ENCODE results near the gene IQGAP3.

The IQGAP3 gene

DNA sequence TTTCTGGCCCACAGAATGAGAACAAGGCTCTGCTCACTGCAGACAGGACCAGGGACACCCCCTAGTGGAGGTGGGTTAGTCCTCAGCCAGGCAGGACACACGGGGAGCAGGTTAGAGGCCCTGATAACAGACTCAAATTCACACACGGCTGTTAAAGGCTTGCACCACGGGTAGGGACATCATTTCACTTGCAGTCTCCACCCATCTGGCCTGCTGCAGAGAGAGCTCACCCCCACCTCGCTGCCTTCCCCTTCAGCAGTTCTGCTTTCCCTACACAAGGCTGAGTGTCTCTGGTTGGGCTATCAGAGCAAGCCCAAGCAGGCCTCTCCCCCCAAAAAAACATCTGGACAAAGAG is 92.4 kb downstream of the IQGAP3 start:
- no peak for DNase-seq

DNA sequence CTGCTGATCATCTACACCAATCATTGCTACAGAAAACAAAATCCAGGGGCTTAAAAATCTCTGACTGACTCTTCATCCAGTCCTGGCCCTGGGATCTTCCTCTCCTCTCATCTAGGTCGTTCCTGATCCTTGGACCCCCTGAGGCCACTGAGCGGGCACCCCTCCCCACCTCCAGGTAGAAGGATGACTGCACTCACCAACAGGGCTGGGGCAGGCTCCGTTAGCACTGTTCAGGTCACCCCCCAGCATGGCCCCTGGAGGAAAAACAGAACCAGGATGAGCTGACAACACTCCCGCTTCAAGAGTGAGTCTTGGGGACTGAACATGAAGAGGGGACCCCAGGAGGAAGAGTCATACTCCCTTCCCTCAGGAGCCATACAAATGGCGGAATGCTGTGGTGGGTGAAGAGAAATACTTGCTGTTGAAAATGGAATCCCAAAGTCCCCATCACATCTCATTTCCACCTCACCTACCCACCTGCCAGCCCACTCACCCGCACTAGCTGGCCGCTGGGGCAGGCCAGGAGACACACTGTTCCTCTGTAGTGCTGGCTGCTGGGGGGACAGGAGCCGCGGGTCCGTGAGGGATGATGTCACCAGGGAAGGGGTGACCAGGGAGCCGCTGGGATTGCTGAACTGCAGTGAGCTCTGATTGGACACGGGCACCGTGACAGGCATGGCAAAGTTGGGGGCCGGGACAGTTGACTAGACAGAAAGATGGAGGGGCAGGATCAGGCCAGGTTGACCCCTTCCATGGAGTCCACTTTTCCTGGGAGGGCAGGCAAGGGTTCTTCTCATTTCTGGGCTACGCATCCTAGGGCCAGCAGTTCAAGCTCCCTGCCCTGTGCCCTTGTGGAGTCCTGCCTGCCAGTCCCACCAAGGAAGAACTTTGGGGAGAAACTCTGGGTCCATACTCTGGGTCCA is 93.0 kb downstream of the IQGAP3 start:
- no peak for DNase-seq

DNA sequence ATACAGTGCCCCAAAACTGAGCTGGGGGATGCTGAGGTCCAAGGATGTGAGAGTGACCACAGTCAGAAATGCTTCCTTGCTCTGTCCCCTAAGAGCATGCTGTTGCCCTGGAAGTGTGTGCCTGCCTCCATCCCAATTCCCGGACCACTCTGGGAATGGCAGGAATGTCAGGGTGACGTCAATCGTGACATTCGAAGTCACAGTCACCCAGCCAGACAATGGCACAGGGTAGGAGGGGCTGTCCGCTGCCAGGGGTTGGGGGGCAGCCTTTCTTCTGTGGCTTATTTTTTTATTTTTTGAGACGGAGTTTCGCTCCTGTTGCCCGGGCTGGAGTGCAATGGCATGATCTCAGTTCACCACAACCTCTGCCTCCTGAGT is 94.1 kb downstream of the IQGAP3 start:
- no peak for DNase-seq

DNA sequence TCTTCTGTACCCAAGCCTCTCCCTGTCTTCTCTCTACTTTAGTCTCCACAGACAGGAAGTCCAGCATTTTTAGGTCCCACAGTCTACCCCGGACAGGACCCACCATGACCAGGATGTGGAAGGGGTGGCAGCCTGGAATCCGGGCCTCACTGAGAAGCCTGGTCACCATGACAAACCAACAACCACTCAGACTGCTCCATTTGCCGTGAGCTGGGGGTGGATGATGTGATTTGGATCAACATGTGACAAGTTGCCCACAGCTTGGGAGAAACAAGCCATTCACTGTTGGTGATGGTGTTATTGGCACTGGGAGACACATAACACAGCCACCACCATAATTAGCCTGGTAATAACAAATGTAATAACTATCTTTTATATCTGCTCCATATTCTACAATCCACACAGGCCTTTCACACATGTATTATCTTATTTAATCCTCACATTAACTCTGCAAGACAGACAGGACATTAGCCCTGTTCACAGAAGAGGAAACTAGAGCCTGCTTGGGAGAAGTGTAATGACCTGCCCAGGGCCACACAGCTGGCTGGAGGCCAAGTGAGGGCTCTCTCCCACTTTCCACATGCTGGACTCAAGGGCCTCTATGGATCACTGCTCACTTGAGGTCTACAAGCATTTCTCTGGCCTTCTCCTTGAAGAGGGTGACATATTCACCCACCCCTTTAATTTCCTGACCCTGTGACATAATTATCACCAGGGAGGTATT is 94.7 kb downstream of the IQGAP3 start:
- DNase-seq, result no peak

DNA sequence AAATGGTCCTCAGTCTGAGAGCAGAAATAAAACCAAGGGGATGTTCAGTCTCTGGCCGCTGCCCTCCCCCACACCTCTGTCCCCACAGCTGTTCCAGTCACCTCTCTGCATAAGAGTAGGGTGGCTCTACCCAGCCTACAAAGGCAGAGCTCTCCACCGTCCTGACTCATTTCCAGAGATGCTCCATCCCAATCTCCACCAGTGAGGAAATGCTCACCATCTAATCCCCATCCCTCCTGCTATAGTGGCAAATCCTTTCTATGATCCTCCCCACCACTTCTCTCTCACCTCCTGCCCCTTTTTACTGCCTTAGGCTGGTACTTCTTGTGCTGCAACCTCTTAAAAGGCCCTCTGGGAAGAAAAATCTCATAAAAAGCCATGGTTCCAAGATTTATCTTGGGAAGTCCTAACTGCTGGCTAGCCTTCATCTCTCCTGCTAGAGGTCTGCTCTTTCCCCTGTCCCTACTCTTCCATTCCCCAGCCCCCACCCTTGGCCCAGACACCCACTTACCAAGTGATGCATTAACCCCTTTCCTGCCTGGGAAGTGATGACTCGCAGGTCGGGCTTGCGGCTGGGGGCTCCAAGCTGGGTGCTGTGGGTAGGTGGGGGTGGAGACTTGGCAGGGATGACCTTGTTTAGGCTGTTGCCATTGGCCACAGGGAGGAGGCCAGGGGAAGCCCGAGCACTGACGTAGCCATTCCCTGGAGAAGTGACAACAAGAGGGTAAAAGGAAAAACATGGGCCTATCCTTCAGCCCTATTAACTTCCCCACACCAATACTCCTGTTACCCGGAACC is 95.7 kb downstream of the IQGAP3 start:
- DNase-seq, result no peak

DNA sequence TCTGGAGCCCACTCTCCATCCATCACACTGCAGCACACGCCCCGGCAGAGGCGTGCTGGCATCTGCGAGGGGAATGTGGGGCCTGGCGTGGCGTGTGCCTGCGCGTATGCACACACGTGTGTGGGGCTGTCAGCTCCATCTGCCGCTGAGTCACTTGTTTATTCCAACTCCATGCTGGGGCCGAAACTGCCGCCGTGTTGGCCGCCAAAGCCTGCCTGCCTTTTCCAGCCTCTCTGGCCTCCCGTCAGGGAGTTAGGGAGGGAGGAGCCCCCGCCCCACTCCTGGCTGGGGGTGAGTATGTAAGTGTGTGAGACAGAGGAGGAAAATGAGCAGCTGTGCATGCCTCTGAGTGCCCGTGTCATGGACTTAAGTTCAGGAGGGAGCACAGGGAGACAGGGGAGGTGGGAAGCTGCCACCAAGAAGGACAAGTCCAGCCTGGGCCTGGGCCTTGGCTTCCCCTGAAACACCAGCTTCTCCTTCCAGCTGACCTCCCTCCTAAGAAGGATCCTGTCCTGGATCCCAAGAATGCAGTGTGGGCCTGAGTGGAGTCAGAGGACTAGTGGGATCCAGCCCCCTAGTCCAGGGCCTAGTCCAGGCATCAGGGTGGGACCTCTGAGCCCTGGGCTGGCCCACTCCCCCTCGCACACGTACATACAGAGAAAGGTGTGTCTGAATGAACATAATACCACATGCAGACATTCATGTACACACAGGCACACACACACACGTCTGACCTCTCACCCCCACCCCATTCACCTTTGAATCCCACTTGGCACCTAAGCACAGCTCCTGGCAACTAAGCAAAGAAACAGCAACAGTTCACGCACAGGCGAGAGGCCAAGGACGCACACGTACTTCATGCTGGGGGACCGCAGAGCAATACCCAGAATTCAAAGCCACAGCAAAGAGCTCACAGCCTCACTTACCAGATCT is 96.5 kb downstream of the IQGAP3 start:
- peak; percentile 79 for DNase-seq
